Hepatocyte (in vitro differentiated cells): ENCODE data around the gene ANO3. TPM values are rescaled to one million over a fixed set of nuclear protein-coding genes. Genes with fewer than 3 reads are reported as not detected.
A peak's percentile ranks its signal among the peaks of the same experiment; 100 is the strongest.

Experiments used
- DNase-seq: peaks from one replicate; pipeline ENCODE4 v3.0.0-alpha.2; 2016; ENCODE audit warnings: low spot score
- H2AFZ ChIP-seq: fragments of 200-600 bp; sonication (generic); 2 replicates; pipeline ENCODE4 v1.6.0; 2016; ENCODE audit warnings: antibody characterized with exemption, mild to moderate bottlenecking
- H3K27ac ChIP-seq: fragments of 200-600 bp; sonication (generic); 2 replicates; pipeline ENCODE4 v1.5.1; 2016; ENCODE audit warnings: mild to moderate bottlenecking
- H3K27me3 ChIP-seq: fragments of 200-600 bp; sonication (generic); 2 replicates; pipeline ENCODE4 v1.6.1; 2016
- H3K36me3 ChIP-seq: fragments of 200-600 bp; sonication (generic); replicated peaks from 2 replicates; pipeline ENCODE4 v1.5.1; 2016; ENCODE audit warnings: low read depth; ENCODE audit not compliant: insufficient read depth
- H3K4me1 ChIP-seq: fragments of 200-600 bp; sonication (generic); 2 replicates; pipeline ENCODE4 v1.5.1; 2016; ENCODE audit warnings: mild to moderate bottlenecking, moderate library complexity; ENCODE audit not compliant: insufficient read depth
- H3K4me2 ChIP-seq: fragments of 200-600 bp; sonication (generic); 2 replicates; pipeline ENCODE4 v1.6.0; 2016
- H3K4me3 ChIP-seq: fragments of 200-600 bp; sonication (generic); 2 replicates; pipeline ENCODE4 v1.5.1; 2016; ENCODE audit warnings: mild to moderate bottlenecking
- H3K79me2 ChIP-seq: fragments of 200-600 bp; sonication (generic); 2 replicates; pipeline ENCODE4 v1.6.0; 2017; ENCODE audit warnings: mild to moderate bottlenecking
- H3K9me2 ChIP-seq: fragments of 200-600 bp; sonication (generic); replicated peaks from 2 replicates; pipeline ENCODE4 v1.6.0; 2017; ENCODE audit warnings: mild to moderate bottlenecking; ENCODE audit not compliant: insufficient read depth
- H3K9me3 ChIP-seq: fragments of 200-600 bp; sonication (generic); 2 replicates; pipeline ENCODE4 v1.5.1; 2016; ENCODE audit warnings: low read depth, mild to moderate bottlenecking
- H4K20me1 ChIP-seq: fragments of 200-600 bp; sonication (generic); 2 replicates; pipeline ENCODE4 v1.6.0; 2016; ENCODE audit warnings: mild to moderate bottlenecking; ENCODE audit not compliant: insufficient read depth, poor library complexity, severe bottlenecking
- CTCF ChIP-seq: fragments of 200-600 bp; sonication (generic); IDR thresholded peaks from 2 replicates; pipeline ENCODE4 v1.5.1; 2016; ENCODE audit warnings: antibody characterized with exemption, mild to moderate bottlenecking; ENCODE audit not compliant: poor library complexity
- EZH2 ChIP-seq: fragments of 200-600 bp; sonication (generic); IDR thresholded peaks from 2 replicates; pipeline ENCODE4 v1.6.1; 2016; ENCODE audit warnings: antibody characterized with exemption, mild to moderate bottlenecking, borderline replicate concordance
- EZH2phosphoT487 ChIP-seq: fragments of 200-600 bp; sonication (generic); IDR thresholded peaks from one replicate; pipeline ENCODE4 v1.6.1; 2018; ENCODE audit warnings: antibody characterized with exemption, mild to moderate bottlenecking, low read depth, moderate library complexity; ENCODE audit not compliant: unreplicated experiment, severe bottlenecking
- WGBS: methylation state at CpG from one replicate; pipeline ENCODE4 v1.1.6; 2016; ENCODE audit warnings: low lambda C conversion rate; ENCODE audit errors: missing lambda C conversion rate; 5-methylcytosine and 5-hydroxymethylcytosine counted together
- polyA plus RNA-seq: library from polyadenylated mRNA; unstranded; fragments of >200 nt; fragmentation: Nextera tagmentation; extraction: Ambion mirVana; gene quantifications from 2 replicates; pipeline ENCODE4 v1.2.1, GENCODE V29; 2016
- total RNA-seq: library from RNA; depleted of rRNA; stranded (reverse); fragments of >200 nt; gene quantifications from 2 replicates; pipeline ENCODE4 v1.2.3, GENCODE V29; 2014

The ANO3 gene
- total and polyA plus RNA-seq, 2 experiments from 2014 or later: 0.17 TPM; not detected in 1

GRCh38 chr11:26703411-26704191 lies 371.7 kb downstream of the ANO3 start:
- Histone ChIP-seq H3K9me3 (no peaks in the 10 kb centered on the region), H3K9me2 (no peaks in the 10 kb centered on the region), H2AFZ (no peak overlapping the region), H3K4me1 (peaks cover 3% of the 10 kb centered on the region), H3K4me3 (no peak overlapping the region), H3K79me2 (no peaks in the 10 kb centered on the region), H4K20me1 (no peaks in the 10 kb centered on the region), H3K36me3 (no peaks in the 10 kb centered on the region), H3K27ac (no peak overlapping the region), H3K4me2 (peak overlapping the region; percentile 21), H3K27me3 (no peaks in the 10 kb centered on the region)
- TF ChIP-seq EZH2: no peak
- no peak for TF ChIP-seq CTCF
- no peak for TF ChIP-seq EZH2phosphoT487
- 69% methylated on average over 5 of the region's 5 CpGs for WGBS
- no peak for DNase-seq

GRCh38 chr11:26704249-26704648 lies 372.3 kb downstream of the ANO3 start:
- Histone ChIP-seq H3K36me3 (no peaks in the 10 kb centered on the region), H3K27ac (peak overlapping the region; percentile 34), H4K20me1 (no peaks in the 10 kb centered on the region), H2AFZ (no peak overlapping the region), H3K4me1 (peaks cover 3% of the 10 kb centered on the region), H3K4me3 (no peak overlapping the region), H3K9me2 (no peaks in the 10 kb centered on the region), H3K4me2 (peak overlapping the region; percentile 21), H3K27me3 (no peaks in the 10 kb centered on the region), H3K9me3 (no peaks in the 10 kb centered on the region), H3K79me2 (no peaks in the 10 kb centered on the region)
- WGBS: 61% methylated on average over 1 of the region's 1 CpG
- no peak for TF ChIP-seq EZH2phosphoT487
- TF ChIP-seq EZH2: no peak
- TF ChIP-seq CTCF: no peak
- DNase-seq: peak; percentile 47

- Histone ChIP-seq H3K4me1 (peaks cover 3% of the 10 kb centered on the region), H2AFZ (no peak overlapping the region), H3K4me2 (no peak overlapping the region), H3K9me2 (no peaks in the 10 kb centered on the region), H3K27ac (no peak overlapping the region), H3K9me3 (no peaks in the 10 kb centered on the region), H3K79me2 (no peaks in the 10 kb centered on the region), H3K4me3 (no peak overlapping the region), H3K36me3 (no peaks in the 10 kb centered on the region), H4K20me1 (no peaks in the 10 kb centered on the region), H3K27me3 (no peaks in the 10 kb centered on the region)
- TF ChIP-seq CTCF: no peak
- no peak for TF ChIP-seq EZH2
- TF ChIP-seq EZH2phosphoT487: no peak
- 87% methylated on average over 1 of the region's 1 CpG for WGBS
- no peak for DNase-seq
These were observed 374.3 kb downstream of the ANO3 start for GRCh38 chr11:26706181-26706580.
